GM21576 (cell line): ENCODE data around the gene IGSF21.

Source experiments
- ATAC-seq: cut with Tn5 transposase; IDR thresholded peaks from one replicate; pipeline ENCODE4 v1.9.1; 2021; ENCODE audit warnings: mild to moderate bottlenecking, moderate library complexity; ENCODE audit not compliant: unreplicated experiment

Gene IGSF21

GRCh38 chr1:18119289-18119688 is 11.7 kb downstream of the IGSF21 start:
- no peak for ATAC-seq

- no peak for ATAC-seq
Observed at GRCh38 chr1:18119771-18120377, 12.3 kb downstream of the IGSF21 start.

GRCh38 chr1:18120638-18121037 is 13.0 kb downstream of the IGSF21 start:
- ATAC-seq, result no peak

- no peak for ATAC-seq
Observed at GRCh38 chr1:18121072-18121820, 13.6 kb downstream of the IGSF21 start.

- no peak for ATAC-seq
Observed at GRCh38 chr1:18123467-18123992, 15.9 kb downstream of the IGSF21 start.

- ATAC-seq, result no peak
Observed at GRCh38 chr1:18124977-18125376, 17.4 kb downstream of the IGSF21 start.

GRCh38 chr1:18126616-18127015 is 19.0 kb downstream of the IGSF21 start:
- no peak for ATAC-seq

- no peak for ATAC-seq
Observed at GRCh38 chr1:18128298-18128697, 20.7 kb downstream of the IGSF21 start.

GRCh38 chr1:18130356-18130755 is 22.8 kb downstream of the IGSF21 start:
- no peak for ATAC-seq

GRCh38 chr1:18132022-18132710 is 24.6 kb downstream of the IGSF21 start:
- no peak for ATAC-seq

GRCh38 chr1:18132711-18133541 is 25.3 kb downstream of the IGSF21 start:
- no peak for ATAC-seq

- no peak for ATAC-seq
Observed at GRCh38 chr1:18134324-18135046, 26.9 kb downstream of the IGSF21 start.

GRCh38 chr1:18137759-18138345 is 30.3 kb downstream of the IGSF21 start:
- no peak for ATAC-seq

- ATAC-seq, result no peak
Observed at GRCh38 chr1:18139198-18139981, 31.8 kb downstream of the IGSF21 start.

- ATAC-seq, result no peak
Observed at GRCh38 chr1:18140411-18140810, 32.8 kb downstream of the IGSF21 start.

GRCh38 chr1:18141661-18142060 is 34.1 kb downstream of the IGSF21 start:
- no peak for ATAC-seq

GRCh38 chr1:18142471-18142870 is 34.9 kb downstream of the IGSF21 start:
- ATAC-seq, result no peak

- no peak for ATAC-seq
Observed at GRCh38 chr1:18142969-18143368, 35.4 kb downstream of the IGSF21 start.

- no peak for ATAC-seq
Observed at GRCh38 chr1:18144062-18144461, 36.5 kb downstream of the IGSF21 start.
